HG02798 (cell line): ENCODE results near the gene SMG7.

Experiments used
- ATAC-seq: cut with Tn5 transposase; IDR thresholded peaks from one replicate; pipeline ENCODE4 v1.9.1; 2021; ENCODE audit warnings: mild to moderate bottlenecking; ENCODE audit not compliant: unreplicated experiment, poor library complexity

The SMG7 gene

GRCh38 chr1:183470147-183470960 is 1.9 kb upstream of the SMG7 start:
- peak; percentile 43 for ATAC-seq

DNA sequence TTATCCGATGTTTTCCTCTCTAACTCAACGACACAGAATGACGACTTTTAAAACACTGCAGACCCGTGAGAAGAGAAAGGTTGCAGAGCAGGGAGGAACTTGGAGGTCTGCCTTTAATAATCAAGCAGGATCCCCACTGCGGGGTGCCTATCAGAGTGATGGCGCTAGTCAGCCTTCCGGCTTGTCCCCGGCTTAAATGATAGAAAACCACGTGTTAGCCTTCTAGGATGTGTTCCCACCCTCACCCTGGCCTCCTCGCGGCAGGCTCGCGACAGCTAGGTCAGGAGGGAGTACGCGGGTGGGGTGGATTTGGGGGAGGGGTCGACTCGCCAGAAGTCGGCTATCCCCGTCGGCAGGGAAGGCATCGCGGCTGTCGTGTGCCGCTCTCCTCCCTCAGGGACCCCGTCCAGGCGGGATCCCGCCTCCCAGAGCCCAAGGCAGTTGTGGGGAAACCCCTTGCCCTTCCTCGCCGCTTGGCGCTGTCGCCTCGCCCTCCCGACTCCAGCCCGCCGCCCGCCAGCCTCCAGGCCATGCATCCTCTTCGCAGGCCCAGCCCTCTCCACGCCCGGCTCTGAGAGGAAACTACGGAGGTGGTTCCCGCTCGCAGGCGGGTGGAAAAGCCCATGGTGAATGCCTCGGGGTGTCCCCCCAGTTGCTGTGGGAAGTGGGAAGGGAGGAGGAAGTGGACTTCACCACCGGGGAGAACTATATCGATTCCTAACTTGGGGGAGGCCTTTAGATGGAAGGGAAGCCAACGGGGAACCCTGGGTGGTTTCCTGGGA is 1.1 kb upstream of the SMG7 start:
- peak; percentile 25 for ATAC-seq

DNA sequence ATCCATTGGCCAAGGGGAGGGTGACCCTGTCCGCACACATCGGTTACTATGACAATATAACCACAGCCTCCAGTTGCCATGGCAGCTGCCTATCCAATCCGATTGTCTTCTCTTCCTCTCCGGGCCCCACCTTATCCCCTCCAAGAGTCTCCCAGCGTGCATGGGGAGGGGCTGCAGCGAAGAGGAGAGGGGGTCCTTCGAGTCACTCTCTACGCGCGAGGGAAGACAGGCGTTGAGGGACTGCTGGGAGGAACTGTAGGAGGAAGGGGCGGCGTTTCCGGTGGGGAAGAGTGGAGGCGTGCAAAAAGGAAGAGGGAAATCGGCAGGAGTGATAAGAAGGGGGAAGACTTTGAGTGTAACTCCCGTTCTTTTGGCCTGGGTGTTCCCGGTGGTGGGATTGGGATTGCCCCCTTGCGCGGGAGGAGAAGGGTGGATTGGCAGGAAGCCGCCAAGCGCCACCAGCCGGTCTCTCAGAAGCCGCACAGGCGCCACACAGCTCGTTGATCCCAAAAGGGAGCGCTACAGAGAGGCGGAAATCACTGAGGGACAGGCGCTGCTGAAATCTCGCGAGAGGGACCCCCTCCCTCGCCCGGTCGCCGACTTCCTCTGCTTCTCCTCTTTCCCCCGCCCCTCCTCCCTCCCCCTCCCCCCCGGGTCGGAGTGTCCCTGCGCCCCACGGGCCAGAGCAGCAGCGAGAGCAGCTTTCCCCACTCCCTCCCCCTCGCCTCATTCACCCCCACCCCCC is 384 bp upstream of the SMG7 start:
- ATAC-seq, result peak; percentile 54

- no peak for ATAC-seq
Measured at GRCh38 chr1:183473217-183473536, 878 bp downstream of the SMG7 start.

- ATAC-seq, result no peak
Measured at GRCh38 chr1:183476081-183476480, 3.8 kb downstream of the SMG7 start.

GRCh38 chr1:183477986-183478781 is 5.9 kb downstream of the SMG7 start:
- peak; percentile 41 for ATAC-seq

DNA sequence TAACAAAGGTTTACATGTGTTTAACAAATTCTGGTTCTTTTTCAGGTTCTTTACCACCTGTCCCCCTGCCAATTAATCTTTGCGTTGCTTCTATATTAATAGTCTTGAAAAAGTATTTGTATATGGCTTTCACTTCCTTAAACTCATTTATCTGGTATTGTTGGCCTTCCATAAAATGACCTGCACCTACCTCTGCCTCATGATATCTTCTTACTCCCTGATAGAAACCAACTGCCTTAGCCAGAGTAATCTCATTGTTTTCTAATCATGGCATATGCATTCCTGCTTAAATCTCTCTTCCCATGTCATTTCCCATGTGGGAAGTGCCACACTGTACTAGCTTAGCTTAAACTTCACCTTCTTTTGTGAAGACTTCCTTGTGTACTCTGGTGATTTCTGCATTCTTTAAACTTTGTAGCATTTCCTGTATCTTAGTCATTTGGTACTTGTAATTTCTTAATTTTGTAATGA is 8.7 kb downstream of the SMG7 start:
- ATAC-seq, result peak; percentile 75

DNA sequence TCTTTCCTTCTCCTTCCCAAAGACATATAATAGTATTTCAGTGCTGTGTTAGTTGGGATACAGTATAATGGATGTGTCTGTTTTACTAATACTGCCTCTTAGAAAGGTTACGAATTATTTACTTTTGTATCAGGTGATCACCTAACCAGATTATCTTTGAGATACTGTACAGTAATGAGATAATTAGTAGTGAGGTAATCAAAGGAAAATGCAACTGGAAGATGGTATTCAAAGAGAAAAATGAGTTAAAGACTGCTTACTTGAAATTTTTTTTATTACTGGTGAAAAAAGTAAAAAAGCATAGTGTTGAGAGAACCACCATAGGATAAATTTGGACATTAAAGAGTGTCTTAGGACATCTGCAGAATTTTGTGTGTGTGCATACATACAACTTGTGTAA is 10.9 kb downstream of the SMG7 start:
- ATAC-seq, result no peak

DNA sequence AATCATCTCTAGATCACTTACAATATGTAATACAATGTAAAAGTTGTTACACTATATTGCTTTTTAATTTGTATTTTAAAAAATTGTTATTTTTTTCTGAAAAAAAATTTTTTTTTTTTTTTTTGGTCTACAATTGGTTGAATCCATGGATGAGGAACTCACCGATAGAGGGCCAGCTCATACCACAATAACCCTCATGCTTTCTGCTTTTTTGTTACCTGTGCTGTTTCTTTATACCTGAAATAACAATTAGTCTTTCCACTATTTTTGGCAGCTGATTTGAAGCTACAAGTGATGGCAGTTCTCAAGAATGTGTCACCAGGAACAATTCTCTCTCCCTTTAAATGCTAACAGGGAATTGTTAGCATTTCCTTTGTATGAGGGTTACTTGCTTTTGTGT is 12.0 kb downstream of the SMG7 start:
- no peak for ATAC-seq

GRCh38 chr1:183484851-183485250 is 12.6 kb downstream of the SMG7 start:
- no peak for ATAC-seq

DNA sequence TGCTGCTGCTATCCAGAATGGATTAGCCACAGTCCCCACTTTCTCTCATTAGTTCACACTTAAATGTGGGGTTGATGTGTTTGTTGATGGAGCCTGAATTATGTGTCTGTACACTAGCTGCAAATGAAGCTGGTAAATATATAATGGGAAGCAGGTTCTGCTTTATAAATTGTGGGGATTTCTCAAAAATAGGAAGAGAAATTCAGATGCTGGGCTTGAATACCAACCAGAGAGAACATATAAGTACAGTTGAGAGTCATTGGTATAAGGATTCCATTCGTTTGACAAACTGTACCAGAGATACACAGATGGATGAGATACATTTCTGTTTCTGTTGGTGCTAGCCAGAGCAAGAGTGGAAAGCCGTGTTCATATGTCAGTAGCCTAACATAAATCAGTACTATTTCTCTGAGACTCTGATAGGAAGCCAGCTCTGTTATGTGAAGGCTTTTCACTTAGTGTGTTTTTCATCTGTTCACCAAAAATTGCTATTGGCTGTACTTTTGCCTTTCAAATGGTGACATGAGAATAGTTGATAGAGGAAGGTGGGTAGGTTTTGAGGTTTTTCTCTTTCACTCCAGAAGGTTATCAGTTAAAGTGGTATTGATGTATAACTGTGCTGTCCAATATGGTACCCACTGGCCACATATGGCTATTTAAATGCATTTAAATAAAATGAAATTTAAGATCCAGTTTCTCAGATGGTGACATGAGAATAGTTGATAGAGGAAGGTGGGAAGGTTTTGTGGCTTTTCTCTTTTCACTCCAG is 15.6 kb downstream of the SMG7 start:
- no peak for ATAC-seq

DNA sequence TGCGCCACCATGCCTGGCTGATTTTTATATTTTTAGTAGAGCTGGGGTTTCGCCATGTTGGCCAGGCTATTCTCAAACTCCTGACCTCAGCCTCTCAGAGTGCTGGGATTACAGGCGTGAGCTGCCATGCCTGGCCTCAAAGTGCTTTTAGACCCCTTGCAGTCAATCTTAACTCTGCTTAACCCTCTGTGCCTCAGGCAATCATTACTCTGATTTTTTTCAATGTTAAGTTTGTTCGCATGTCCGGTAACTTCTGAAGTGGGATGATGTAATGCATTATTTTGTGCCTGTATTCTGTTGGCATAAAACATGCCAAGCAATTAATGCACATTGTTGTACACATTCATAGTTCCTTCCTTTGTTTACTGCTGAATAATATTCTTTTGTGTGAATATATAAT is 18.6 kb downstream of the SMG7 start:
- ATAC-seq, result no peak

- no peak for ATAC-seq
Measured at GRCh38 chr1:183493540-183494245, 21.4 kb downstream of the SMG7 start.

DNA sequence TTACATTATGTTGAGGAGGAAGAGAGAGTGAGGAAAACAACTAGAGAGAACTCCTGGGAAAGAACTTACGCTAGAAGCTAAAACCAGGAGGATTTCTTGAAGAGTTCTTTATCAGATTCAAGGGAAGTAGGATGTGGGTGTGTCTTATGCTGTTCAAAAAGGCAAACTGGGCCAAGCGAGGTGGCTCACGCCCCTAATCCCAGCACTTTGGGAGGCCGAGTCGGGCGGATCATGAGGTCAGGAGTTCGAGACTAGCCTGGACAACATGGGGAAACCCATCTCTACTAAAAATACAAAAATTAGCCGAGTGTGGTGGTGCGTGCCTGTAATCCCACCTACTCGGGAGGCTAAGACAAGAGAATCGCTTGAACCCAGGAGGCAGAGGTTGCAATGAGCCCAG is 23.1 kb downstream of the SMG7 start:
- ATAC-seq, result no peak

DNA sequence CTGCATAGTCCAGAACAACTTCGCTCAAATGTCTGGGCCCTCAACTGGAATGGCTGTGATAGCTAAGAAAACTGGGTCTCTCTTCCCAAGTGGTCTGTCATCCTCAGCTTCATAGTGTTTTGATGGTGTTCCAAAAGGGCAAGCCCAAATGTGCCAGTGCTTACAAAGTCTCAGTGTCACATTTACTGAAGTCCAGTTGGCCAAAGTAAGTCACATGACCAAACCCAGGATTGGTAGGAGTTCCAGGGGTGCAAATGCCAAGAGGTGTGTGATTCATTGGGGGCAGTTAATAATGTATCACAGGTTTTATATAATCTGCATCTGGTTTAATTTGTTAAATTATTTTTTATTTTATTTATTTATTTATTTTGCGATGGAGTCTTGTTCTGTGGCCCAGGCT is 24.9 kb downstream of the SMG7 start:
- no peak for ATAC-seq

- ATAC-seq, result no peak
Measured at GRCh38 chr1:183498342-183498991, 26.2 kb downstream of the SMG7 start.

GRCh38 chr1:183505454-183506089 is 33.3 kb downstream of the SMG7 start:
- no peak for ATAC-seq

- ATAC-seq, result no peak
Measured at GRCh38 chr1:183506561-183506960, 34.3 kb downstream of the SMG7 start.
